Esophagus muscularis mucosa (tissue), 4 donors: ENCODE results near the gene P2RY11. TPM values are rescaled to one million over a fixed set of nuclear protein-coding genes. Genes with fewer than 3 reads are reported as not detected.

Source experiments
- DNase-seq: peaks from one replicate; pipeline ENCODE4 v3.0.0-alpha.2; 2017; ENCODE audit errors: extremely low spot score
- H3K27ac ChIP-seq, 4 donors: fragments of 200-600 bp; sonication (generic); replicated peaks in 1 of 4; 1 replicate in 3 of 4; 2 replicates in 1 of 4; pipeline ENCODE4 v1.5.1; 2016 to 2019; ENCODE audit warnings: mild to moderate bottlenecking in 1 of 4
- H3K27me3 ChIP-seq, 4 donors: fragments of 200-600 bp; sonication (generic); one replicate each; pipeline versions ENCODE4 v1.5.1 to v1.6.0; 2016 to 2019
- H3K36me3 ChIP-seq, 4 donors: fragments of 200-600 bp; sonication (generic); one replicate each; pipeline ENCODE4 v1.5.1; 2016 to 2019
- H3K4me1 ChIP-seq, 4 donors: fragments of 200-600 bp; sonication (generic); one replicate each; pipeline ENCODE4 v1.5.1; 2016 to 2019
- H3K4me3 ChIP-seq, 4 donors: fragments of 200-600 bp; sonication (generic); 1 replicate in 2 of 4; 2 replicates in 2 of 4; pipeline ENCODE4 v1.5.1; 2016 to 2019; ENCODE audit warnings: mild to moderate bottlenecking in 4 of 4, moderate library complexity in 1 of 4
- H3K9me3 ChIP-seq, 4 donors: fragments of 200-600 bp; sonication (generic); 1 replicate in 3 of 4; 2 replicates in 1 of 4; pipeline ENCODE4 v1.5.1; 2016 to 2019
- CTCF ChIP-seq, 3 experiments: fragments of 200-600 bp in 2 of 3; fragments of 450-650 bp in 1 of 3; sonication (generic) in 2 of 3; IDR thresholded peaks; one replicate each; pipeline ENCODE4 v1.5.1; 2017 to 2019; ENCODE audit warnings: antibody characterized with exemption in 3 of 3, mild to moderate bottlenecking in 2 of 3, moderate library complexity in 1 of 3
- EP300 ChIP-seq: sonication (generic); formaldehyde crosslinking; IDR thresholded peaks from one replicate; pipeline ENCODE4 v1.6.1; 2017; ENCODE audit warnings: antibody characterized with exemption
- POLR2A ChIP-seq: fragments of 450-650 bp; IDR thresholded peaks from one replicate; pipeline ENCODE4 v1.6.1; 2017; ENCODE audit warnings: antibody characterized with exemption, moderate library complexity, mild to moderate bottlenecking, low read depth
- POLR2AphosphoS5 ChIP-seq, 2 donors: sonication (generic); formaldehyde crosslinking; IDR thresholded peaks; one replicate each; pipeline ENCODE4 v1.6.1; 2017; ENCODE audit warnings: antibody characterized with exemption in 2 of 2
- WGBS: methylation state at CpG from one replicate; pipeline ENCODE4 v1.1.5; 2018; 5-methylcytosine and 5-hydroxymethylcytosine counted together
- intact Hi-C: fragments of 100-400 bp; cut with DNase I; formaldehyde crosslinking; loops from one replicate; pipeline ENCODE4 v1.15.1; 2023
- total RNA-seq, 4 donors: library from RNA; depleted of rRNA; stranded (reverse); fragments of >200 nt; gene quantifications; one replicate each; pipeline versions ENCODE4 v1.1.0 to v1.2.1, GENCODE V29; 2016

P2RY11 gene
- total RNA-seq, 4 donors from 2014 or later, result 4.9 to 11.3 (median 8.5) TPM

GRCh38 chr19:10112037-10112761 is 706 bp downstream of the P2RY11 start:
- peaks cover 62 to 84% (median 79%) of the 10 kb centered on the region in 4 donors for H3K36me3 ChIP-seq
- DNase-seq, result no peak
- no peak overlapping the region for H3K4me3 ChIP-seq
- H3K27me3 ChIP-seq, result no peaks in the 10 kb centered on the region
- intact Hi-C loops, result no loop called here
- H3K27ac ChIP-seq, result peak overlapping the region in 1 of 4 donors; percentile 3
- no peaks in the 10 kb centered on the region for H3K9me3 ChIP-seq
- 64% methylated on average over 23 of the region's 23 CpGs for WGBS
- no peak for TF ChIP-seq CTCF (IDR thresholded peaks at IDR 0.05)
- TF ChIP-seq EP300, result no peak
- no peak for TF ChIP-seq POLR2AphosphoS5 (IDR thresholded peaks at IDR 0.05)
- TF ChIP-seq POLR2A, result no peak
- peaks cover 2 to 33% (median 20%) of the 10 kb centered on the region in 4 donors for H3K4me1 ChIP-seq

- intact Hi-C loops, result no loop called here
- Histone ChIP-seq H3K27ac (peak overlapping the region in 1 of 4 donors; percentile 3), H3K27me3 (no peaks in the 10 kb centered on the region), H3K36me3 (peaks cover 60 to 84% (median 80%) of the 10 kb centered on the region in 4 donors), H3K9me3 (no peaks in the 10 kb centered on the region), H3K4me1 (peaks cover 3 to 33% (median 17%) of the 10 kb centered on the region in 4 donors), H3K4me3 (no peak overlapping the region)
- TF ChIP-seq CTCF (IDR thresholded peaks at IDR 0.05), result peak; percentile 25 to 71 (median 36)
- no peak for TF ChIP-seq POLR2AphosphoS5 (IDR thresholded peaks at IDR 0.05)
- TF ChIP-seq EP300, result no peak
- TF ChIP-seq POLR2A, result no peak
- WGBS, result 20% methylated on average over 24 of the region's 25 CpGs
- no peak for DNase-seq
Measured at GRCh38 chr19:10112895-10113591, 1.6 kb downstream of the P2RY11 start.

- H3K36me3 ChIP-seq, result peaks cover 59 to 84% (median 80%) of the 10 kb centered on the region in 4 donors
- H3K9me3 ChIP-seq, result no peaks in the 10 kb centered on the region
- intact Hi-C loops, result no loop called here
- H3K4me1 ChIP-seq, result peaks cover 5 to 37% (median 22%) of the 10 kb centered on the region in 4 donors
- H3K4me3 ChIP-seq, result no peak overlapping the region
- no peaks in the 10 kb centered on the region for H3K27me3 ChIP-seq
- DNase-seq, result no peak
- 72% methylated on average over 19 of the region's 19 CpGs for WGBS
- peak overlapping the region in 1 of 4 donors; percentile 3 for H3K27ac ChIP-seq
- TF ChIP-seq EP300 (no peak), CTCF (IDR thresholded peaks at IDR 0.05) (no peak), POLR2A (no peak), POLR2AphosphoS5 (IDR thresholded peaks at IDR 0.05) (no peak)
Measured at GRCh38 chr19:10113592-10113963, 2.1 kb downstream of the P2RY11 start.

- no peaks in the 10 kb centered on the region for H3K9me3 ChIP-seq
- no peak for DNase-seq
- no peaks in the 10 kb centered on the region for H3K27me3 ChIP-seq
- peaks cover 54 to 81% (median 78%) of the 10 kb centered on the region in 4 donors for H3K36me3 ChIP-seq
- 89% methylated on average over 33 of the region's 43 CpGs for WGBS
- TF ChIP-seq POLR2A (no peak), EP300 (no peak), CTCF (IDR thresholded peaks at IDR 0.05) (no peak), POLR2AphosphoS5 (IDR thresholded peaks at IDR 0.05) (no peak)
- H3K27ac ChIP-seq, result no peak overlapping the region
- intact Hi-C loops, result no loop called here
- peaks cover 10 to 43% (median 27%) of the 10 kb centered on the region in 4 donors for H3K4me1 ChIP-seq
- H3K4me3 ChIP-seq, result no peak overlapping the region
Measured at GRCh38 chr19:10113964-10114650, 2.6 kb downstream of the P2RY11 start.
